Smooth muscle cell (in vitro differentiated cells): ENCODE data around the gene TRIM7. TPM values are rescaled to one million over a fixed set of nuclear protein-coding genes. Genes with fewer than 3 reads are reported as not detected.
A peak's percentile ranks its signal among the peaks of the same experiment; 100 is the strongest.

Experiments
- DNase-seq: peaks from one replicate; lab custom pipeline; 2025; ENCODE audit not compliant: unreplicated experiment; lab: John Stamatoyannopoulos, UW
- H2AFZ ChIP-seq: fragments of 200-600 bp; sonication (generic); 2 replicates; pipeline ENCODE4 v1.6.0; 2016; ENCODE audit warnings: antibody characterized with exemption, low read depth, mild to moderate bottlenecking
- H3F3A ChIP-seq: fragments of 200-600 bp; sonication (generic); 2 replicates; pipeline ENCODE4 v1.6.0; 2017; ENCODE audit warnings: antibody characterized with exemption, low read depth
- H3K27ac ChIP-seq: fragments of 200-600 bp; sonication (generic); 2 replicates; pipeline ENCODE4 v1.5.1; 2016; ENCODE audit warnings: low read depth, mild to moderate bottlenecking
- H3K27me3 ChIP-seq: fragments of 200-600 bp; sonication (generic); 2 replicates; pipeline ENCODE4 v1.6.1; 2016; ENCODE audit warnings: low read depth, mild to moderate bottlenecking
- H3K36me3 ChIP-seq: fragments of 200-600 bp; sonication (generic); 2 replicates; pipeline ENCODE4 v1.5.1; 2016; ENCODE audit warnings: low read depth
- H3K4me1 ChIP-seq: fragments of 200-600 bp; sonication (generic); 2 replicates; pipeline ENCODE4 v1.5.1; 2016; ENCODE audit warnings: low read depth
- H3K4me2 ChIP-seq: fragments of 200-600 bp; sonication (generic); 2 replicates; pipeline ENCODE4 v1.6.0; 2016; ENCODE audit warnings: mild to moderate bottlenecking
- H3K4me3 ChIP-seq: fragments of 200-600 bp; sonication (generic); 2 replicates; pipeline ENCODE4 v1.5.1; 2016; ENCODE audit warnings: mild to moderate bottlenecking
- H3K79me2 ChIP-seq: fragments of 200-600 bp; sonication (generic); 2 replicates; pipeline ENCODE4 v1.6.0; 2016; ENCODE audit warnings: low read depth, mild to moderate bottlenecking
- H3K9ac ChIP-seq: fragments of 200-600 bp; sonication (generic); 2 replicates; pipeline ENCODE4 v1.6.0; 2016; ENCODE audit warnings: low read depth
- H3K9me3 ChIP-seq: fragments of 200-600 bp; sonication (generic); replicated peaks from 2 replicates; pipeline ENCODE4 v1.5.1; 2016; ENCODE audit warnings: low read depth
- H4K20me1 ChIP-seq: fragments of 200-600 bp; sonication (generic); 2 replicates; pipeline ENCODE4 v1.6.0; 2016; ENCODE audit warnings: low read depth
- CTCF ChIP-seq: fragments of 200-600 bp; sonication (generic); IDR thresholded peaks from 2 replicates; pipeline ENCODE4 v1.5.1; 2017; ENCODE audit warnings: borderline replicate concordance, mild to moderate bottlenecking, antibody characterized with exemption; ENCODE audit not compliant: insufficient read depth, poor library complexity, severe bottlenecking
- WGBS: methylation state at CpG from one replicate; pipeline ENCODE4 v1.1.7; 2016; ENCODE audit warnings: low lambda C conversion rate; 5-methylcytosine and 5-hydroxymethylcytosine counted together
- polyA plus RNA-seq: library from polyadenylated mRNA; unstranded; fragments of >200 nt; fragmentation: Nextera tagmentation; extraction: Ambion mirVana; gene quantifications from 2 replicates; pipeline ENCODE4 v1.2.1, GENCODE V29; 2016
- total RNA-seq: library from RNA; depleted of rRNA; stranded (reverse); fragments of >200 nt; gene quantifications from 2 replicates; pipeline ENCODE4 v1.2.3, GENCODE V29; 2014

Gene TRIM7
- total and polyA plus RNA-seq, 2 experiments from 2014 or later = not detected

GRCh38 chr5:181220178-181220515 is 15.2 kb upstream of the TRIM7 start:
- H3K27me3 ChIP-seq = no peaks in the 10 kb centered on the region
- H2AFZ ChIP-seq = no peak overlapping the region
- no peak overlapping the region for H3K4me2 ChIP-seq
- no peak overlapping the region for H3K4me3 ChIP-seq
- peaks cover 28% of the 10 kb centered on the region for H3F3A ChIP-seq
- no peak for TF ChIP-seq CTCF
- no peaks in the 10 kb centered on the region for H4K20me1 ChIP-seq
- H3K9me3 ChIP-seq = no peaks in the 10 kb centered on the region
- H3K36me3 ChIP-seq = no peaks in the 10 kb centered on the region
- WGBS = 96% methylated on average over 10 of the region's 10 CpGs
- H3K79me2 ChIP-seq = peaks cover 6% of the 10 kb centered on the region
- H3K27ac ChIP-seq = no peak overlapping the region
- DNase-seq = no peak
- H3K9ac ChIP-seq = no peak overlapping the region
- H3K4me1 ChIP-seq = no peaks in the 10 kb centered on the region

GRCh38 chr5:181219262-181220177 is 14.5 kb upstream of the TRIM7 start:
- no peak for DNase-seq
- peaks cover 6% of the 10 kb centered on the region for H3K79me2 ChIP-seq
- no peaks in the 10 kb centered on the region for H3K27me3 ChIP-seq
- no peaks in the 10 kb centered on the region for H3K9me3 ChIP-seq
- no peak overlapping the region for H3K4me2 ChIP-seq
- no peak overlapping the region for H2AFZ ChIP-seq
- no peaks in the 10 kb centered on the region for H4K20me1 ChIP-seq
- no peak overlapping the region for H3K27ac ChIP-seq
- no peak for TF ChIP-seq CTCF
- no peaks in the 10 kb centered on the region for H3K36me3 ChIP-seq
- WGBS = 96% methylated on average over 49 of the region's 49 CpGs
- no peak overlapping the region for H3K9ac ChIP-seq
- peak overlapping the region; percentile 47 for H3K4me3 ChIP-seq
- H3F3A ChIP-seq = peaks cover 28% of the 10 kb centered on the region
- H3K4me1 ChIP-seq = no peaks in the 10 kb centered on the region

- Histone ChIP-seq H3K9me3 (no peaks in the 10 kb centered on the region), H3F3A (peaks cover 28% of the 10 kb centered on the region), H3K9ac (no peak overlapping the region), H3K4me1 (no peaks in the 10 kb centered on the region), H3K4me2 (peak overlapping the region; percentile 76), H3K36me3 (no peaks in the 10 kb centered on the region), H3K27me3 (no peaks in the 10 kb centered on the region), H2AFZ (peak overlapping the region; percentile 67), H3K4me3 (peak overlapping the region; percentile 47), H3K79me2 (peaks cover 1% of the 10 kb centered on the region), H4K20me1 (no peaks in the 10 kb centered on the region), H3K27ac (no peak overlapping the region)
- 51% methylated on average over 10 of the region's 10 CpGs for WGBS
- no peak for TF ChIP-seq CTCF
- no peak for DNase-seq
Measured at GRCh38 chr5:181218795-181219124, 13.8 kb upstream of the TRIM7 start.

- Histone ChIP-seq H3K9ac (no peak overlapping the region), H3K4me3 (peak overlapping the region; percentile 47), H3K36me3 (no peaks in the 10 kb centered on the region), H3K79me2 (no peaks in the 10 kb centered on the region), H2AFZ (peak overlapping the region; percentile 38), H3F3A (peaks cover 26% of the 10 kb centered on the region), H3K4me2 (peak overlapping the region; percentile 78), H3K27ac (no peak overlapping the region), H3K4me1 (no peaks in the 10 kb centered on the region), H3K27me3 (no peaks in the 10 kb centered on the region), H4K20me1 (no peaks in the 10 kb centered on the region), H3K9me3 (no peaks in the 10 kb centered on the region)
- 4% methylated on average over 13 of the region's 13 CpGs for WGBS
- TF ChIP-seq CTCF = no peak
- DNase-seq = no peak
Measured at GRCh38 chr5:181217803-181218062, 12.7 kb upstream of the TRIM7 start.
